HG03342 (cell line): ENCODE measurements around the gene MBD6.

ENCODE experiments used
- ATAC-seq: cut with Tn5 transposase; IDR thresholded peaks from one replicate; pipeline ENCODE4 v1.9.1; 2021; ENCODE audit warnings: mild to moderate bottlenecking, moderate library complexity; ENCODE audit not compliant: unreplicated experiment

Gene MBD6

GRCh38 chr12:57574795-57575194, 52.2 kb downstream of the MBD6 start:
- ATAC-seq, result no peak

DNA sequence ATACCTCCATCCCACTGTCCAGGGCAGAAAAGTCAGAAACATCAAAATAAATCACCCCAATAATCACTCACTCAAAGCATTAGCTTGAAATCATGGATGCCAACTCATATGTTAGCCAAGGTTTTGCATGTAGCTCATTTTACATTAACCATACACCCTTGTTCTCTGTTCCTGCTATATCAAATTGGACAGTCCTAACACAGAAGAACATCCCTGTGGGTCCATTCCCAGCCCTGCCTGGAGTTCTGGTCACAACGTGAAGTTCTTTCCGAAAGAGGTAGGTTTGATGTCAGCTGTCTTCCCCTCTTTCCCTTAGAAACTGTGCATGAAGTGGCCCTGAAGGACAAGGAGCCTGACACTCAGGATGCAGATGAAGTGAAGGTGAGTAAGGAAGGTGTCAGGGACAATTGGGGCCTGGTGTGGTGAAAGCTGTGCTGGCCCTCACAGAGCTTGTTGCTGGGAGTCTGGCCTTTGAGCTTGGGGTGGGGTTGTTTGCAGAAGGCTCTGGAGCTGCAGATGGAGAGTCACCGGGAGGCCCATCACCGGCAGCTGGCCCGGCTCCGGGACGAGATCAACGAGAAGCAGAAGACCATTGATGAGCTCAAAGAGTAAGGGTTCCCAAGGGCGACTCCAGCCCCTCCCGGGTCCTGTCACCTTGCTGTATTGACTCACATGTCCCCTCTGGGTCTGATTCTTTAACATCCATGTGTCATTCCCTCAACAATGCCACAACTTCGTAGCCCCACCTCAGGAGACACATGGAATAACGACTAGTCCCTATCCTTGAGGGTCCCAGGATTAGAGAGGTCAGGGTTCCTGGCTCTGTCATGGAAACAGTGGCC, 53.4 kb downstream of the MBD6 start:
- no peak for ATAC-seq

- no peak for ATAC-seq
Measured at GRCh38 chr12:57576613-57577160, 54.1 kb downstream of the MBD6 start.

DNA sequence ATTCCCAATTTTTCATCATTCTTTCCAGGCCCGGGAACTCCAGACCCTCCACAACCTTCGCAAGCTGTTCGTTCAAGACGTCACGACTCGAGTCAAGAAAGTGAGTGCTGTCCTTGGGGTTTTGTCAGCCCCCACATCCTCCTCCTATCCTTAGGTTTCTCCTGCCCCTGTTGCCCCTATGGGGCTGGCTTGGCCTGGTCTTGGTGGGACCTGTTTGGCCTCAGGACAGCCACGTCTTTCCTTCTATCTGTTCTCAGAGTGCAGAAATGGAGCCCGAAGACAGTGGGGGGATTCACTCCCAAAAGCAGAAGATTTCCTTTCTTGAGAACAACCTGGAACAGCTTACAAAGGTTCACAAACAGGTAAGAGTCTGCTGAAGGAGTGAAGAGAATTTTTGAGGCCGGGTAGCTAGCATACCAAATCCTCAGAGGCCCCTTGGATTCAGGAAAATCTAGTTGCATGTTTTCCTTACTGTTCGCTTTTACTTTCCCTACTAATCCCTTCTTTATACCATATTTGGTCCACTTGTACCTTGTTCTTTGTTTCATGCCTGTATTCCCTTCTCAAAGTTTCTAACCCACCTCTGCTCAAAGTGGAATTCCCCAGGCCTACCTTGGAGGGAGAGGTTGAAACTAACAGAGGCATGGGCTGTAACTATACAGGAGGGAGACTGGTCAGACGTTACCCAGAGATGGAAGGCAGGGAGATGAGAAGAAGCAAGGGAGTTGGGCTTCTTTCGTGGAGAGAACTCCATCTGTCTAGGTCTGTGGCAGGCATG, 55.5 kb downstream of the MBD6 start:
- no peak for ATAC-seq

GRCh38 chr12:57579011-57579410, 56.4 kb downstream of the MBD6 start:
- no peak for ATAC-seq
